ENCODE measurements around the gene MYRIP. TPM values are rescaled to one million over a fixed set of nuclear protein-coding genes. Genes with fewer than 3 reads are reported as not detected.
A peak's percentile ranks its signal among the peaks of the same experiment; 100 is the strongest.

Gene MYRIP
- total and polyA plus RNA-seq, 2 of the 4 experiments (the other 2 are of a cell fraction): not detected

GRCh38 chr3:40290396-40290795 lies 481.0 kb downstream of the MYRIP start:
- no TSS peak for BruUV-seq (replicated peaks)
- TF ChIP-seq MAZ (IDR thresholded peaks at IDR 0.05; ENCODE audit: borderline replicate concordance, low read depth, low read length): no peak
- TF ChIP-seq CEBPB (IDR thresholded peaks at IDR 0.05; ENCODE audit: low read depth, low read length): no peak
- no peak for TF ChIP-seq CTCF (conservative IDR thresholded peaks at IDR 0.05; ENCODE audit: low read depth, low read length)
- no peak for TF ChIP-seq MAFK (IDR thresholded peaks at IDR 0.05; ENCODE audit: low read depth, low read length)
- no peak for TF ChIP-seq USF2 (IDR thresholded peaks at IDR 0.05; ENCODE audit: low read depth, low read length)
- TF ChIP-seq ELK1 (IDR thresholded peaks at IDR 0.05; ENCODE audit: borderline replicate concordance, low read depth, low read length): no peak
- no peak for TF ChIP-seq RCOR1 (IDR thresholded peaks at IDR 0.05; ENCODE audit: insufficient replicate concordance, low read length)
- TF ChIP-seq SMC3 (IDR thresholded peaks at IDR 0.05; ENCODE audit: low read depth, low read length): no peak
- no peak overlapping the region for H2AK9ac ChIP-seq (replicated peaks; ENCODE audit: low read depth, low read length, poor library complexity)
- no peak overlapping the region for H3K27ac ChIP-seq (ENCODE audit: insufficient read depth, low read length)
- H3K9ac ChIP-seq (ENCODE audit: low read depth, low read length): no peak overlapping the region
- H2BK120ac ChIP-seq (ENCODE audit: low read depth, low read length): no peak overlapping the region
- no peak overlapping the region for H3K23ac ChIP-seq (ENCODE audit: low read depth, low read length)
- no peak overlapping the region for H2BK20ac ChIP-seq (ENCODE audit: low read depth, low read length)
- H3K79me1 ChIP-seq (ENCODE audit: low read depth in 1 of 2, low read length in 2 of 2): no peaks in the 10 kb centered on the region
- no peaks in the 10 kb centered on the region for H3K9me3 ChIP-seq (ENCODE audit: control insufficient read depth, insufficient read depth, low read length)
- no peak overlapping the region for H3K4ac ChIP-seq (ENCODE audit: low read depth, low read length)
- no peak overlapping the region for H4K8ac ChIP-seq (ENCODE audit: low read depth in 2 of 2, low read length in 2 of 2)
- peak overlapping the region; percentile 14 for H2AFZ ChIP-seq (replicated peaks; ENCODE audit: low read length, poor library complexity)
- H3K14ac ChIP-seq (replicated peaks; ENCODE audit: low read depth, low read length): no peak overlapping the region
- H3K18ac ChIP-seq (ENCODE audit: low read depth, low read length): no peak overlapping the region
- no peaks in the 10 kb centered on the region for H3K9me1 ChIP-seq (ENCODE audit: insufficient read depth, low read length)
- H4K20me1 ChIP-seq (ENCODE audit: insufficient read depth, low read length): no peaks in the 10 kb centered on the region
- no peak overlapping the region for H4K5ac ChIP-seq (ENCODE audit: low read depth, low read length)
- ATAC-seq (ENCODE audit: low read depth) (no peak), DNase-seq (no peak)
- whole genome bisulfite sequencing, 2 experiments (ENCODE audit: extremely low coverage in 2 of 2, insufficient read length in 1 of 2): 92% methylated on average over 4 of the region's 6 CpGs; no CpG with 5 or more reads in 1 of the 2 experiments
- dilution Hi-C loops (cut with HindIII; ENCODE audit: low sequenced_read_pairs, unreplicated experiment): no loop called here
- no peak overlapping the region for H3K56ac ChIP-seq (ENCODE audit: extremely low read depth, insufficient read depth, low read length)
- H2BK15ac ChIP-seq (ENCODE audit: low read depth, low read length): no peak overlapping the region
- in situ Hi-C loops (cut with MboI; ENCODE audit: low sequenced_read_pairs): no loop called here
- H2AK5ac ChIP-seq (ENCODE audit: low read depth, low read length): no peak overlapping the region
- no peak overlapping the region for H3K4me2 ChIP-seq (ENCODE audit: low read depth, low read length)
- ChIA-PET CTCF (no interaction called here), POLR2A (ENCODE audit: unreplicated experiment) (no interaction called here)
- H3K36me3 ChIP-seq (ENCODE audit: control insufficient read depth, insufficient read depth, low read length): no peaks in the 10 kb centered on the region
- no peaks in the 10 kb centered on the region for H3K4me1 ChIP-seq (ENCODE audit: control insufficient read depth, insufficient read depth, low read length)
- H3K27me3 ChIP-seq (ENCODE audit: control insufficient read depth, insufficient read depth, low read length): no peaks in the 10 kb centered on the region
- intact Hi-C loops (cut with micrococcal nuclease): no loop called here
- H3K4me3 ChIP-seq (ENCODE audit: insufficient read depth, low read depth, low read length): no peak overlapping the region
- H2BK5ac ChIP-seq (ENCODE audit: low read depth, low read length, poor library complexity, severe bottlenecking): no peak overlapping the region
- no peak overlapping the region for H4K91ac ChIP-seq (ENCODE audit: insufficient read depth, low read depth, low read length)
